ENCODE measurements around the gene RALGDS.

RALGDS gene

GRCh38 chr9:133088756-133089155, 32.3 kb downstream of the RALGDS start:
- TF ChIP-seq YY1 (IDR thresholded peaks at IDR 0.05; ENCODE audit: low read depth) (no peak), TAF1 (IDR thresholded peaks at IDR 0.05; ENCODE audit: low read depth) (no peak), REST (IDR thresholded peaks at IDR 0.05; ENCODE audit: low read depth) (no peak), NFIC (IDR thresholded peaks at IDR 0.05) (no peak), RAD21 (IDR thresholded peaks at IDR 0.05; ENCODE audit: low read depth) (no peak), EGR1 (IDR thresholded peaks at IDR 0.05) (no peak), TEAD4 (IDR thresholded peaks at IDR 0.05) (no peak), CREB1 (IDR thresholded peaks at IDR 0.05; ENCODE audit: low read depth) (no peak), TCF12 (IDR thresholded peaks at IDR 0.05; ENCODE audit: low read depth) (no peak), MAX (IDR thresholded peaks at IDR 0.05) (no peak), CEBPB (IDR thresholded peaks at IDR 0.05) (no peak), ZBTB7A (IDR thresholded peaks at IDR 0.05; ENCODE audit: low read depth) (no peak)

GRCh38 chr9:133088146-133088750, 32.8 kb downstream of the RALGDS start:
- TF ChIP-seq RAD21 (IDR thresholded peaks at IDR 0.05; ENCODE audit: low read depth) (no peak), TAF1 (IDR thresholded peaks at IDR 0.05; ENCODE audit: low read depth) (no peak), CREB1 (IDR thresholded peaks at IDR 0.05; ENCODE audit: low read depth) (no peak), MAX (IDR thresholded peaks at IDR 0.05) (no peak), TEAD4 (IDR thresholded peaks at IDR 0.05) (no peak), NFIC (IDR thresholded peaks at IDR 0.05) (no peak), FOXM1 (IDR thresholded peaks at IDR 0.05; ENCODE audit: borderline replicate concordance, low read depth) (no peak), REST (IDR thresholded peaks at IDR 0.05; ENCODE audit: low read depth) (no peak), USF1 (IDR thresholded peaks at IDR 0.05) (no peak), TCF12 (IDR thresholded peaks at IDR 0.05; ENCODE audit: low read depth) (no peak)

GRCh38 chr9:133087429-133088145, 33.5 kb downstream of the RALGDS start:
- TF ChIP-seq NFIC (IDR thresholded peaks at IDR 0.05) (no peak), ZBTB7A (IDR thresholded peaks at IDR 0.05; ENCODE audit: low read depth) (no peak), CREB1 (IDR thresholded peaks at IDR 0.05; ENCODE audit: low read depth) (no peak), TEAD4 (IDR thresholded peaks at IDR 0.05) (no peak), MAX (IDR thresholded peaks at IDR 0.05) (no peak), FOXM1 (IDR thresholded peaks at IDR 0.05; ENCODE audit: borderline replicate concordance, low read depth) (no peak), EP300 (IDR thresholded peaks at IDR 0.05; ENCODE audit: borderline replicate concordance) (no peak), TCF12 (IDR thresholded peaks at IDR 0.05; ENCODE audit: low read depth) (no peak), USF1 (IDR thresholded peaks at IDR 0.05) (no peak), EGR1 (IDR thresholded peaks at IDR 0.05) (no peak), REST (IDR thresholded peaks at IDR 0.05; ENCODE audit: low read depth) (no peak), RAD21 (IDR thresholded peaks at IDR 0.05; ENCODE audit: low read depth) (no peak), CEBPB (IDR thresholded peaks at IDR 0.05) (no peak), YY1 (IDR thresholded peaks at IDR 0.05; ENCODE audit: low read depth) (no peak), TAF1 (IDR thresholded peaks at IDR 0.05; ENCODE audit: low read depth) (no peak)

- TF ChIP-seq ZBTB7A (IDR thresholded peaks at IDR 0.05; ENCODE audit: low read depth), result no peak
- no peak for TF ChIP-seq EGR1 (IDR thresholded peaks at IDR 0.05)
Observed at GRCh38 chr9:133086894-133087293, 34.1 kb downstream of the RALGDS start.
